Smooth muscle cell (in vitro differentiated cells): ENCODE measurements around the gene TTC39A. TPM values are rescaled to one million over a fixed set of nuclear protein-coding genes. Genes with fewer than 3 reads are reported as not detected.

Source experiments
- DNase-seq: peaks from one replicate; lab custom pipeline; 2025; ENCODE audit not compliant: unreplicated experiment; lab: John Stamatoyannopoulos, UW
- H2AFZ ChIP-seq: fragments of 200-600 bp; sonication (generic); 2 replicates; pipeline ENCODE4 v1.6.0; 2016; ENCODE audit warnings: antibody characterized with exemption, low read depth, mild to moderate bottlenecking
- H3F3A ChIP-seq: fragments of 200-600 bp; sonication (generic); 2 replicates; pipeline ENCODE4 v1.6.0; 2017; ENCODE audit warnings: antibody characterized with exemption, low read depth
- H3K27ac ChIP-seq: fragments of 200-600 bp; sonication (generic); 2 replicates; pipeline ENCODE4 v1.5.1; 2016; ENCODE audit warnings: low read depth, mild to moderate bottlenecking
- H3K27me3 ChIP-seq: fragments of 200-600 bp; sonication (generic); 2 replicates; pipeline ENCODE4 v1.6.1; 2016; ENCODE audit warnings: low read depth, mild to moderate bottlenecking
- H3K36me3 ChIP-seq: fragments of 200-600 bp; sonication (generic); 2 replicates; pipeline ENCODE4 v1.5.1; 2016; ENCODE audit warnings: low read depth
- H3K4me1 ChIP-seq: fragments of 200-600 bp; sonication (generic); 2 replicates; pipeline ENCODE4 v1.5.1; 2016; ENCODE audit warnings: low read depth
- H3K4me2 ChIP-seq: fragments of 200-600 bp; sonication (generic); 2 replicates; pipeline ENCODE4 v1.6.0; 2016; ENCODE audit warnings: mild to moderate bottlenecking
- H3K4me3 ChIP-seq: fragments of 200-600 bp; sonication (generic); 2 replicates; pipeline ENCODE4 v1.5.1; 2016; ENCODE audit warnings: mild to moderate bottlenecking
- H3K79me2 ChIP-seq: fragments of 200-600 bp; sonication (generic); 2 replicates; pipeline ENCODE4 v1.6.0; 2016; ENCODE audit warnings: low read depth, mild to moderate bottlenecking
- H3K9ac ChIP-seq: fragments of 200-600 bp; sonication (generic); 2 replicates; pipeline ENCODE4 v1.6.0; 2016; ENCODE audit warnings: low read depth
- H3K9me3 ChIP-seq: fragments of 200-600 bp; sonication (generic); replicated peaks from 2 replicates; pipeline ENCODE4 v1.5.1; 2016; ENCODE audit warnings: low read depth
- H4K20me1 ChIP-seq: fragments of 200-600 bp; sonication (generic); 2 replicates; pipeline ENCODE4 v1.6.0; 2016; ENCODE audit warnings: low read depth
- CTCF ChIP-seq: fragments of 200-600 bp; sonication (generic); IDR thresholded peaks from 2 replicates; pipeline ENCODE4 v1.5.1; 2017; ENCODE audit warnings: borderline replicate concordance, mild to moderate bottlenecking, antibody characterized with exemption; ENCODE audit not compliant: insufficient read depth, poor library complexity, severe bottlenecking
- WGBS: methylation state at CpG from one replicate; pipeline ENCODE4 v1.1.7; 2016; ENCODE audit warnings: low lambda C conversion rate; 5-methylcytosine and 5-hydroxymethylcytosine counted together
- polyA plus RNA-seq: library from polyadenylated mRNA; unstranded; fragments of >200 nt; fragmentation: Nextera tagmentation; extraction: Ambion mirVana; gene quantifications from 2 replicates; pipeline ENCODE4 v1.2.1, GENCODE V29; 2016
- total RNA-seq: library from RNA; depleted of rRNA; stranded (reverse); fragments of >200 nt; gene quantifications from 2 replicates; pipeline ENCODE4 v1.2.3, GENCODE V29; 2014

Gene TTC39A
- total and polyA plus RNA-seq, 2 experiments from 2014 or later, result 0.27 to 2.2 TPM

GRCh38 chr1:51349862-51350261 is 19.5 kb upstream of the TTC39A start:
- H2AFZ ChIP-seq, result no peak overlapping the region
- no peak for TF ChIP-seq CTCF
- H3K79me2 ChIP-seq, result no peaks in the 10 kb centered on the region
- peaks cover 21% of the 10 kb centered on the region for H3K27me3 ChIP-seq
- 91% methylated on average over 3 of the region's 3 CpGs for WGBS
- no peaks in the 10 kb centered on the region for H4K20me1 ChIP-seq
- no peaks in the 10 kb centered on the region for H3K36me3 ChIP-seq
- no peaks in the 10 kb centered on the region for H3K9me3 ChIP-seq
- H3K4me2 ChIP-seq, result no peak overlapping the region
- no peaks in the 10 kb centered on the region for H3F3A ChIP-seq
- no peak overlapping the region for H3K9ac ChIP-seq
- H3K4me3 ChIP-seq, result no peak overlapping the region
- no peak for DNase-seq
- no peaks in the 10 kb centered on the region for H3K4me1 ChIP-seq
- H3K27ac ChIP-seq, result no peak overlapping the region

GRCh38 chr1:51348147-51348527 is 17.8 kb upstream of the TTC39A start:
- DNase-seq, result no peak
- H3F3A ChIP-seq, result no peaks in the 10 kb centered on the region
- TF ChIP-seq CTCF, result no peak
- no peak overlapping the region for H3K9ac ChIP-seq
- no peaks in the 10 kb centered on the region for H3K9me3 ChIP-seq
- no peaks in the 10 kb centered on the region for H3K36me3 ChIP-seq
- H4K20me1 ChIP-seq, result no peaks in the 10 kb centered on the region
- H3K4me1 ChIP-seq, result no peaks in the 10 kb centered on the region
- no peak overlapping the region for H3K4me2 ChIP-seq
- no peak overlapping the region for H2AFZ ChIP-seq
- no peak overlapping the region for H3K4me3 ChIP-seq
- no peaks in the 10 kb centered on the region for H3K79me2 ChIP-seq
- H3K27me3 ChIP-seq, result peaks cover 38% of the 10 kb centered on the region
- H3K27ac ChIP-seq, result no peak overlapping the region

- Histone ChIP-seq H2AFZ (no peak overlapping the region), H3K9ac (no peak overlapping the region), H3K79me2 (no peaks in the 10 kb centered on the region), H3K27me3 (peaks cover 42% of the 10 kb centered on the region), H3K4me2 (no peak overlapping the region), H3K4me1 (no peaks in the 10 kb centered on the region), H3K4me3 (no peak overlapping the region), H3F3A (no peaks in the 10 kb centered on the region), H3K36me3 (no peaks in the 10 kb centered on the region), H3K27ac (no peak overlapping the region), H4K20me1 (no peaks in the 10 kb centered on the region), H3K9me3 (no peaks in the 10 kb centered on the region)
- 95% methylated on average over 6 of the region's 6 CpGs for WGBS
- no peak for TF ChIP-seq CTCF
- DNase-seq, result no peak
These were observed 17.2 kb upstream of the TTC39A start for GRCh38 chr1:51347398-51348146.
